ENCODE measurements around the gene MACROH2A2. TPM values are rescaled to one million over a fixed set of nuclear protein-coding genes. Genes with fewer than 3 reads are reported as not detected.

The MACROH2A2 gene
- total and polyA plus RNA-seq, 2 of the 8 experiments (the other 6 are each of a cell fraction or from before 2014, with no cell fraction given), result 7.9 to 9.3 TPM

GRCh38 chr10:70122742-70123141 is 70.1 kb downstream of the MACROH2A2 start:
- H3K4ac ChIP-seq (replicated peaks; ENCODE audit: insufficient read length, low read depth, low read length), result no peak overlapping the region
- FAIRE-seq, result no peak
- DNase-seq (ENCODE audit: low read depth in 1 of 2, low spot score in 2 of 2), result no peak
- H3K79me2 ChIP-seq (ENCODE audit: control insufficient read depth in 1 of 2, insufficient read depth in 2 of 2, low read length in 2 of 2), result no peaks in the 10 kb centered on the region
- H2BK120ac ChIP-seq (replicated peaks; ENCODE audit: low read depth, low read length), result no peak overlapping the region
- H3K27me3 ChIP-seq (replicated peaks in 1 of 4; ENCODE audit: control insufficient read depth in 3 of 4, extremely low read depth in 1 of 4, insufficient read depth in 3 of 4, low read length in 3 of 4), result no peaks in the 10 kb centered on the region
- POLR2A ChIA-PET (ENCODE audit: partially characterized antibody), result interaction anchor here (1.7 to 2.5 kb wide), 2 partner anchors 9 to 23 kb away, joined by 3 to 9 read pairs; partner anchors contain the start of gene TYSND1
- no peak overlapping the region for H3K56ac ChIP-seq (replicated peaks; ENCODE audit: insufficient read length, low read depth, low read length)
- H4K5ac ChIP-seq (ENCODE audit: insufficient read length, low read depth, low read length), result no peak overlapping the region
- no peak overlapping the region for H2BK20ac ChIP-seq (ENCODE audit: low read length)
- H2BK5ac ChIP-seq (ENCODE audit: low read depth, low read length), result no peak overlapping the region
- H4K8ac ChIP-seq (ENCODE audit: extremely low read depth, insufficient read depth, low read length), result no peak overlapping the region
- no peak overlapping the region for H2BK15ac ChIP-seq (ENCODE audit: low read length)
- no peaks in the 10 kb centered on the region for H3K23me2 ChIP-seq (ENCODE audit: low read depth, low read length)
- H3K4me1 ChIP-seq (replicated peaks in 1 of 4; ENCODE audit: control insufficient read depth in 3 of 4, insufficient read depth in 4 of 4, low read length in 3 of 4), result no peaks in the 10 kb centered on the region; a peak in 1 of 7 replicates
- H3K23ac ChIP-seq (ENCODE audit: insufficient read length), result no peak overlapping the region
- H2AFZ ChIP-seq (ENCODE audit: low read length), result no peak overlapping the region
- no peak overlapping the region for H3K4me3 ChIP-seq (ENCODE audit: extremely low read depth in 1 of 4, insufficient read depth in 2 of 4, low read depth in 3 of 4, low read length in 4 of 4)
- H3K27ac ChIP-seq (ENCODE audit: low read depth, low read length), result no peak overlapping the region
- TF ChIP-seq RXRA (IDR thresholded peaks at IDR 0.05; ENCODE audit: insufficient read depth, low read depth, low read length), result no peak
- TF ChIP-seq EZH2 (IDR thresholded peaks at IDR 0.05; ENCODE audit: low read depth, low read length, severe bottlenecking), result no peak
- TF ChIP-seq RNF2 (IDR thresholded peaks at IDR 0.05; ENCODE audit: borderline replicate concordance, low read depth, low read length, missing control alignments, poor library complexity, severe bottlenecking), result no peak
- no peak for TF ChIP-seq RFX5 (IDR thresholded peaks at IDR 0.05; ENCODE audit: borderline replicate concordance, low read depth, low read length)
- TF ChIP-seq ASH2L (IDR thresholded peaks at IDR 0.05; ENCODE audit: low read length), result no peak
- no peak for TF ChIP-seq PHF8 (conservative IDR thresholded peaks at IDR 0.05; ENCODE audit: low read depth, low read length)
- H3K9ac ChIP-seq (replicated peaks in 1 of 4; ENCODE audit: extremely low read depth in 1 of 4, low read depth in 3 of 4, low read length in 3 of 4), result no peak overlapping the region
- CTCF ChIA-PET (ENCODE audit: partially characterized antibody), result interaction anchor here (0.8 to 11.0 kb wide), 7 partner anchors 16 to 1486 kb away, joined by 3 to 155 read pairs (median 6); partner anchors contain the start of gene TYSND1
- WGBS, 2 experiments (ENCODE audit: extremely low coverage in 1 of 2, insufficient coverage in 1 of 2, insufficient read length in 1 of 2, insufficient replicate concordance in 2 of 2, low coverage in 1 of 2, low lambda C conversion rate in 2 of 2, missing lambda C conversion rate in 1 of 2), result 98% methylated on average over 5 of the region's 5 CpGs; no CpG with 5 or more reads in 1 of the 2 experiments
- no peaks in the 10 kb centered on the region for H3K79me1 ChIP-seq (ENCODE audit: low read depth, low read length)
- no peak overlapping the region for H2AK5ac ChIP-seq (ENCODE audit: low read depth, low read length)
- no peaks in the 10 kb centered on the region for H3K9me3 ChIP-seq (ENCODE audit: insufficient read depth in 2 of 2, low read depth in 1 of 2, low read length in 1 of 2)
- H4K91ac ChIP-seq (replicated peaks; ENCODE audit: insufficient read length, low read length), result no peak overlapping the region
- no peak overlapping the region for H3K4me2 ChIP-seq (ENCODE audit: insufficient read depth in 1 of 2, low read depth in 2 of 2, low read length in 2 of 2)
- no peak overlapping the region for H3K18ac ChIP-seq (ENCODE audit: extremely low read depth, low read length)
- H2BK12ac ChIP-seq (ENCODE audit: low read depth, low read length), result no peak overlapping the region
- no peaks in the 10 kb centered on the region; a peak in 1 of 8 replicates for H3K36me3 ChIP-seq (ENCODE audit: control insufficient read depth in 2 of 4, insufficient read depth in 4 of 4, low read length in 3 of 4)
- no peaks in the 10 kb centered on the region for H4K20me1 ChIP-seq (replicated peaks in 1 of 2; ENCODE audit: control insufficient read depth in 1 of 2, insufficient read depth in 2 of 2, low read length in 2 of 2)
- no peak overlapping the region for H3K14ac ChIP-seq (ENCODE audit: insufficient read length)
